Neuron (in vitro differentiated cells): ENCODE data around the gene ADCY2.

Experiments used
- H2AFZ ChIP-seq: one replicate; pipeline ENCODE4 v1.6.1; 2013; ENCODE audit warnings: low read depth, mild to moderate bottlenecking, inconsistent platforms, low read length, moderate library complexity
- H3K27me3 ChIP-seq: one replicate; pipeline ENCODE4 v1.6.1; 2013; ENCODE audit warnings: low read length; ENCODE audit not compliant: insufficient read depth
- H3K36me3 ChIP-seq: one replicate; pipeline ENCODE4 v1.6.1; 2013; ENCODE audit warnings: low read length; ENCODE audit not compliant: insufficient read depth
- H3K4me1 ChIP-seq: one replicate; pipeline ENCODE4 v1.6.1; 2013; ENCODE audit warnings: low read length; ENCODE audit not compliant: insufficient read depth
- H3K4me3 ChIP-seq: 2 replicates; pipeline ENCODE4 v1.5.1; 2013; ENCODE audit warnings: mild to moderate bottlenecking, low read length, moderate library complexity
- H3K9me3 ChIP-seq: one replicate; pipeline ENCODE4 v1.6.1; 2013; ENCODE audit warnings: low read length

The ADCY2 gene

DNA sequence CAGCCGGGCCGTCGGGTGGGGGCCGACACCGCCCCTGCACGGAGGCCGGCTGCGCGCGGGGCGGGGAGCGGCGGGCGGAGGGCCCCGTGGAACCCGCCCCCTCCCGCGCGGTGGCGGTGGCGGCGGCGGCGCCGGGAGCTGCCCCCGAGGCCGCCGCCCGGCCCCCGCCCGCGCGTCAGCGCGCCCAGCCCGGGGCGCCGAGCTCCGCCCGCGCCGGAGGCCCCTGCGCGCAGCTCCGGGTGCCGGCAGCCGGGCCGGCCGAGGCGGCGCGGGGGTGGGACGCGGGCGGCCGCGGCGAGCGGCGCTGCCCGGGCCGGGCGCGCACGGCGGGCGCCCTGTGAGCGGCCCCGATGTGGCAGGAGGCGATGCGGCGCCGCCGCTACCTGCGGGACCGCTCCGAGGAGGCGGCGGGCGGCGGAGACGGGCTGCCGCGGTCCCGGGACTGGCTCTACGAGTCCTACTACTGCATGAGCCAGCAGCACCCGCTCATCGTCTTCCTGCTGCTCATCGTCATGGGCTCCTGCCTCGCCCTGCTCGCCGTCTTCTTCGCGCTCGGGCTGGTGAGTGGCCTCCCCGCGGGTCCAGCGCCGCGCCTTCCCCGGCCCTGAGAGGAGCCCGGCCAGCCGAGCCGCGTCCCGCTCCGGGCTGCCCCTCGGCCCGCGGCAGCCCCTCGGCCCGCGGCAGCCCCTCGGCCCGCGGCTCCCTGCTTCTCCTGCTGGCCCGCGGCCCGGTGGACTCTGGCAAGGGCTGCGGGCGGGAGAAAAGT, at the start of gene ADCY2:
Gene ADCY2 (plus strand): TSS at position 192 of the 766 bp plus-strand sequence. CDS start 159 bp downstream, at position 351.
- Histone ChIP-seq H3K9me3 (no peaks in the 10 kb centered on the region), H2AFZ (peak within 1 kb of the TSS; percentile 65), H3K4me3 (peak within 1 kb of the TSS; percentile 58), H3K36me3 (no peaks in the 10 kb centered on the region), H3K27me3 (no peaks in the 10 kb centered on the region), H3K4me1 (peaks cover 20% of the 10 kb centered on the region)

DNA sequence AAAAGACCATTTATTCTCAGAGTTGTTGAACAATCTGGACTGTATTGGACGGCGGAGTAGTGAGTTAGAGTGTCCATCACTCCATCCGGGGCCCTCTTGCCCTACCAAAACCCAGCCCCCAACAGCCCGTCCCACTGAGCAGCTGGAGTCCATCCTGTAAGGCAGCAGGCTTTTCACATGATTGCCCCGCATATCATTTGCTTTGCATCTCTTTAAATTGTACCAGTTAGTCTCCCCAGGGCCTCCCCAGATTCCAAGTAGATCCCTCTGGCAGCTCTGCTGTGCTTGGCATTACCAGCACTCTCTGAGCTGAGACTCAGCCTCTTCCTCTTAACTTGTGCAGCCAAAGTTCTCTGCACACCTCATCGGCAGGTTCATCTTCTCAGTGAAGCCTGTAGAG, 48.6 kb upstream of the ADCY2 start:
- Histone ChIP-seq H3K4me1 (peaks cover 40% of the 10 kb centered on the region), H3K4me3 (peak overlapping the region; percentile 43), H3K9me3 (peaks cover 2% of the 10 kb centered on the region), H3K36me3 (no peaks in the 10 kb centered on the region), H3K27me3 (no peaks in the 10 kb centered on the region), H2AFZ (peak overlapping the region; percentile 46)

DNA sequence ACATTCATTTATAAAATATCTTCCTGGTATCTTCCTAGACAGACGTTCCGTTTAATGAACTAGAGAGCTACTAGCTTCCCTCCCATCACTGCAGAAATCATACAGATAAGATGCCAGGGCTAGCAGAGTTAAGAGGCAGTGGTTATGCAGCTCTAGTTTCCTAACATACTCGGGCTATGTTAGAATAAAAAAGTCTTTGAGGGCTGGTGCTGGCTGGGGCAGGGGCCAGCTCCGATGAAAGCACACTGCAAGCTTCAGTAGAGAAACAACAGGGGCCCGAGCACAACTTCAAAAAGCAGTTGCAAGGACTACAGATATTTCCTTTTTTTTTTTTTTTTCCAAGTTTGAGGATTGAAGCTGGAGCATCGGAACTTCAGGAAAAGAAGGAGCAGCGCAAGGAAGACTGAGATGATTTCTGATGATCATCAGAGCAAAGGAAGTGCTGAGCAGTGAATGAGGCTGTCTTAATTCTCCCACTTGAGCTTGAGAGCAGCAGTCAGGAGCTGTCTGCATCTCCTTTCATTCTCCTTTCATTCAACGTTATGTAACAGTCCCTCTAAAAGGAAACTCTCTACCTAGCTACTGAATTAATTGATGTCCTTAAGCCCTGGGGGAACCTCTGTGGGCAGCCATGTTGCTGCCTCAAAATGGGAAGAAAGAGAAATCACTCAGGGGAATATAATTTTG, 47.6 kb upstream of the ADCY2 start:
- Histone ChIP-seq H2AFZ (peak overlapping the region; percentile 46), H3K9me3 (peaks cover 1% of the 10 kb centered on the region), H3K27me3 (no peaks in the 10 kb centered on the region), H3K36me3 (no peaks in the 10 kb centered on the region), H3K4me3 (peak overlapping the region; percentile 43), H3K4me1 (peaks cover 40% of the 10 kb centered on the region)

DNA sequence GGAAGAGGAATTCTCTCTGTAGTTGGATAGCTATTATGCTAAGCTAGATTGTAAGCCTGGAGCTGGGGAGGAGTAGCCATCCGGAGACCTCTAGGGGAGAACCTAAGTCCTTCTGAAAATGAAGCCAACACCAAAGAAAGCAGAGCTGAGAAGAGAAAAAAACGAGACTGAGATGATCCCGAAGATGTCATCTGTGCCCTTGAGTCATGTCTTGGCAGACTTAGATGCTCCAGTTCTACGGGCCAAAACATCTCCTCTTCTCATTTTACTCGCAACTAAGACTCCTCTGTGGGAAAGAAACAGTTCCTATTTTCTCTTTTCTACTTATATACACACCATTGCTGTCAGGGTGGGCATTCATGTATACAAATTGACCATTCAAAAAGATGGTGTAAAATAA, 34.3 kb upstream of the ADCY2 start:
- H3K4me1 ChIP-seq: no peaks in the 10 kb centered on the region
- no peaks in the 10 kb centered on the region for H3K27me3 ChIP-seq

DNA sequence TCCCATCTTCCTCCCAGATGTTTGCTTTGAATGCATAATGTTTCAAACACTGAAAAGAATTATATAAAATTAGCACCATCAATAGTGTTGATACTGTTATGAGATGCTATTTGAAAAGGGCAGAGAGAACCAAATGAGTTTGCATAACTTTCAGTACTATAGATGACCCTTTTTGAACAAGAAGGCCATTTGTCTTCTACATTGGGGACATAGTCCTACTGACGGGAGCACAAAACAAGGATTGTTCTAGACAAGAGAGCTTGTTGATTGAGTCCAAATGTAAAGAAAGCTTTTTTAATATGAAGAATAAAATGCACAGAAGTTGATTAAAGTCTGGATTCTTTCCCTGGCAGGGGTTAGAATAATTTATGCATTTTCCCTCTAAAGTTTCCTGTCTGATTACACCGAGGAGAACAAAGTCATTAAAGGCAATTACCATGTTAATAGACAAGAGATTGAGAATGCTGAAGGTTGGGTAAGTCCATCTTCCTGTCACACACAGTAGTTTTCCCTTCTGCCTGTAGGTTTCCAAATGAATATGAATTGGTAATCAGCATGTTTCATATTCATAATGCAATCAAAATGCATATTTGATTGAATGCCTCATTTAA, 32.8 kb upstream of the ADCY2 start:
- H2AFZ ChIP-seq: no peak overlapping the region
- no peaks in the 10 kb centered on the region for H3K4me1 ChIP-seq
- no peak overlapping the region for H3K4me3 ChIP-seq
- no peaks in the 10 kb centered on the region for H3K36me3 ChIP-seq
- no peaks in the 10 kb centered on the region for H3K27me3 ChIP-seq
- peaks cover 2% of the 10 kb centered on the region for H3K9me3 ChIP-seq

More for the DNA sequence above, 34.3 kb upstream of the ADCY2 start:
- Histone ChIP-seq H3K36me3 (no peaks in the 10 kb centered on the region), H2AFZ (no peak overlapping the region), H3K4me3 (no peak overlapping the region), H3K9me3 (peaks cover 2% of the 10 kb centered on the region)

DNA sequence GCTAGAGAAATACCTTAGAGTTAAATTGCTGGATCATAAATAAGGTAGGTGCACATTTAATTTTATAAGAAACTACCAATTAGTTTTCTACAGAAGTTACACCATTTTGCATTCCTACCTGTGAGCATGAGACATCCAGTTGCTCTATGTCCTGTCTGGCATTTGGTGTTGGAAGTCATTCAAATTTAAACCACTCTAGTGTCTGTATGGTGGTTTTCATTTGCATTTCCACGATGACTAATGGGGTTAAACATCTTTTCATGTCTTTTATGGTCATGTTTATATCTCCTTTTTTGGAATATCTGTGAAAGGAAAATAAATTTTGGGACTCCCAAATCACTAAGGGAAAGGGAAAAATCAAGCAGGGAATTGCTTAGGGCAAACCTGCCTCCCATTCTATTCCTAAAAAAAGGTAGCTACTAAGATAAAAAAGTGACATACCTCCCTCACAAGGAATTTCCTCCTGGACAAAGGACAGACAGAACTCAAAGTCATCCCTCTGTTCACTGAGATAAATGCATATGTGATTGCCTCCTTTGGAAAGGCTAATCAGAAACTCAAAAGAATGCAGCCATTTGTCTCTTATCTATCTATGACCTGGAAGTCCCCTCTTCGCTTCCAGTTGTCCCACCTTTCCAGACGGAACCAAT, 31.6 kb upstream of the ADCY2 start:
- Histone ChIP-seq H3K4me1 (no peaks in the 10 kb centered on the region), H3K9me3 (peaks cover 2% of the 10 kb centered on the region), H3K36me3 (no peaks in the 10 kb centered on the region), H3K27me3 (no peaks in the 10 kb centered on the region), H2AFZ (no peak overlapping the region), H3K4me3 (no peak overlapping the region)

DNA sequence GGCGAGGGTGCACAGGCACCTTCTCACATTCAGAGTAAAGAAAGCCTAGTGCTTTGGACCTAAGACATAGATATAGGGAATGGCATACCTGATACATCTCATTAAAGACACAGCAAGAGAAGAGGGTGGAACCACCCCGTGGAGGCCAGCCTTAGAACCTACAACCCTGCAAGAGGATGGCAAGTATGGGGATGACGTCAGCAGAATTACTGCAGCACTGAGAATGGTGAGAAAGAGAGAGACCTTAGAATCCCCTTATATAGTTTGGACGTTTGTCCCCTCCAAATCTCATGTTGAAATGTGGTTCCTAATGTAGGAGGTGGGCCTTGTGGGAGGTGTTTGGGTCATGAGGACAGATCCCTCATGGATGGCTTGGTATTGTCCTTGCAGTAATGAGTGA, 28.2 kb upstream of the ADCY2 start:
- Histone ChIP-seq H3K27me3 (no peaks in the 10 kb centered on the region), H3K4me1 (no peaks in the 10 kb centered on the region), H3K36me3 (no peaks in the 10 kb centered on the region), H3K9me3 (peaks cover 4% of the 10 kb centered on the region), H2AFZ (no peak overlapping the region), H3K4me3 (no peak overlapping the region)

DNA sequence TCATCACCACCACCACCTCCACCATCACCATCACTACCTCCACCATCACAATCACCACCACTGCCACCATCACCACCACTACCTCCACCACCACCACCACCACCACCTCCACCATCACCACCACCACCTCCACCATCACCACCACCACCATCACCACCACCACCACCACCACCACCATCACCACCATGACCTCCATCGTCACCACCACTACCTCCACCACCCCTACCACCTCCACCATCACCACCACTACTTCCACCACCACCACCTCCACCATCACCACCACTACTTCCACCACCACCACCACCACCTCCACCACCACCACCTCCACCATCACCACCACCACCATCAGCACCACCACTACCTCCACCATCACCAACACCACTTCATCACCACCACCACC, 23.5 kb upstream of the ADCY2 start:
- Histone ChIP-seq H2AFZ (no peak overlapping the region), H3K4me1 (no peaks in the 10 kb centered on the region), H3K9me3 (peaks cover 4% of the 10 kb centered on the region), H3K27me3 (no peaks in the 10 kb centered on the region), H3K36me3 (no peaks in the 10 kb centered on the region), H3K4me3 (no peak overlapping the region)

DNA sequence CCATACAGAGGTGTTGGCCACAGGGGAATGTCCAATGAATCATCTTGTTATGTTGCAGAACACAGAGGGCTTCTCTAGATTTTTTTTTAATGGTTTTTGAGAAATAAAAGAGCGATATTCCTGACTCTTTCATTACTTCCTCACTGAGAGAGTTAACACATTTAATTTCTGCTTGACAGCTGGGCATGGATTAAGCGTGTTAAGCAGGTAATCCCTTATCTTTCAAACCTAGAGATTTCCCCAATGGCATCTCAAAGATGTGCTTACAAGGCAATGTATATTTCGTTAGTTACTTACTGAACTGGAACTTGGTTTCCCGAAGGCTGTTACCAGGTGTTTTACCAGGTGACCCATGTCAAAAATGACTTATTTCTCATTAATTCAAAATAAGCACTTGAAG, 21.8 kb upstream of the ADCY2 start:
- Histone ChIP-seq H2AFZ (no peak overlapping the region), H3K27me3 (no peaks in the 10 kb centered on the region), H3K36me3 (no peaks in the 10 kb centered on the region), H3K9me3 (peaks cover 4% of the 10 kb centered on the region), H3K4me3 (no peak overlapping the region), H3K4me1 (no peaks in the 10 kb centered on the region)

DNA sequence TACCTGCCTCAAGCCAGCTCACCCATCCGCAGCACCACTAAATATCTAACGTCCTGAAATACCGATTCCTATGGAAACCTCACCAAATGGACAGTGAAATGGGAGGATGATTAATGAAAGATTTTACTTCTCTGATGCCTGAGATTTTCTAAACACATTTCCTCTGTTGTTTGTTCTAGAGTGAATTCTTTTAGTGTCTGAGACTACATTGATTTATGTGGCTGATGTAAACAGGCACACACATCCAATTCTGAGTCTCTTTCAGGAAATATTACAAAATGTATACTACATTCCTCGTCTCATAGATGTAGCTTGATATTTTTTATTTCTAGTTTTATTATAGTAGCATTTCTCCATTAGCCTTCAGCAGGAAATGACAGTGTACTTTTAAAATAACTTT, 20.5 kb upstream of the ADCY2 start:
- no peaks in the 10 kb centered on the region for H3K36me3 ChIP-seq
- no peaks in the 10 kb centered on the region for H3K4me1 ChIP-seq
- no peaks in the 10 kb centered on the region for H3K27me3 ChIP-seq
- peaks cover 4% of the 10 kb centered on the region for H3K9me3 ChIP-seq
- no peak overlapping the region for H3K4me3 ChIP-seq
- no peak overlapping the region for H2AFZ ChIP-seq

DNA sequence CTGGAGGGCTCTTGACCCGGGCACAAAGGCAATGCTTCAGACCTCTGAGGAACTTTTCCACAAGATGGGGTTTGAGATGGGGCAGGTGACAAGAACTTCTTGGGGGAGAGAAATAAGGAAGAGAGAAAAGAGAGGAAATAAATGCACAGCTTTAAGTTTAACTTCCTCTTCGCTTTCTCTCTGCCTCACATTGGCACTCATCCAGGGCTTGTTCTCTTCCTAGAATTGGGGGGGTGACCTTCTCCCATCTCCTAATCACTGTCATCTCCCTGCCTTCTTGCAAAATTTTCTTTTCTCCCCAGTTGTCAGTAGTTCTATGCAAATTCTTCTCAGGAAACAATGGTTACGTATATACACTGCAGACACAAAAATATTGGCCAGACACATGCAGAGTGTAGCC, 19.1 kb upstream of the ADCY2 start:
- Histone ChIP-seq H3K36me3 (no peaks in the 10 kb centered on the region), H3K4me1 (no peaks in the 10 kb centered on the region), H3K4me3 (no peak overlapping the region), H2AFZ (no peak overlapping the region), H3K27me3 (no peaks in the 10 kb centered on the region), H3K9me3 (no peaks in the 10 kb centered on the region)

DNA sequence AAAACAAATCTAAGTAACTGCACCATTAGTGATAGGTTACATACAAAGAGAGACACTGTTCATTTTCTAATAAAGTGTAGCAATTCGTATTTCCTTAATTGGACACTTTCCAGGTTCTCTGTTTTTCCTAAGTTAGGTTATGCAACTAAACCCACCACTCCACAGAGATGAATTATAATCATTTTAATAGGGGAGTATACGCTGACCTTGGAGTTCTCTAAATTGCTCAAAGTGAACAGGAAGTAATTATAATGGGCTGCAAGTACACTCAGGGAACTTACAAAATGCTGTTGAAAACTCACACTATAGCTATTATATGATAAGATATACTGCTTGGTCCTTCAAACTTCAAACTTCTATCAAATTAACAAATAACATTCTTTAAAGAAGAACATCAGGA, 18.2 kb upstream of the ADCY2 start:
- Histone ChIP-seq H2AFZ (no peak overlapping the region), H3K27me3 (no peaks in the 10 kb centered on the region), H3K4me3 (no peak overlapping the region), H3K4me1 (no peaks in the 10 kb centered on the region), H3K36me3 (no peaks in the 10 kb centered on the region), H3K9me3 (no peaks in the 10 kb centered on the region)

DNA sequence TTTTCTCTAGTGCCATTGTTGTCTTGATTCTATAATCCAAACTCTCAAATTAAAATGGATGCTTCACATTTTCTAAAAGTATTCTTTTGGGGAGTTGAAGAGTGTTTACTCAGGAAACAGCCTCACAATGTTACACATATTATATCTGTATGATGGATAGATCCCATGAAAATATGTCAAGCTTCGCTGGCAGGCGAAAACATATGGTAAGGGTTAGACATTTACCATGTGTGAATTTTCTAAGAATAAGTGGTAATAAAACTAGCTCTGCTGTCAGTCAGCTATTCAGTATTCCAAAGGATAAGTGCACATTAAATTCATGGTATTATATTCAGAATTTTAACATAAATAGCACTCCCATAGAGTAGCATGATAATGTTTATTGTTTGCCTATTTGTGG, 13.3 kb upstream of the ADCY2 start:
- no peaks in the 10 kb centered on the region for H3K4me1 ChIP-seq
- H3K4me3 ChIP-seq: no peak overlapping the region
- H2AFZ ChIP-seq: no peak overlapping the region
- no peaks in the 10 kb centered on the region for H3K9me3 ChIP-seq
- H3K36me3 ChIP-seq: no peaks in the 10 kb centered on the region
- H3K27me3 ChIP-seq: no peaks in the 10 kb centered on the region
